ENCODE data around the gene PCBP2. TPM values are rescaled to one million over a fixed set of nuclear protein-coding genes. Genes with fewer than 3 reads are reported as not detected.
A peak's percentile ranks its signal among the peaks of the same experiment; 100 is the strongest.

PCBP2 gene
- total RNA-seq, 1 donor from 2014 or later, result 300 TPM

DNA sequence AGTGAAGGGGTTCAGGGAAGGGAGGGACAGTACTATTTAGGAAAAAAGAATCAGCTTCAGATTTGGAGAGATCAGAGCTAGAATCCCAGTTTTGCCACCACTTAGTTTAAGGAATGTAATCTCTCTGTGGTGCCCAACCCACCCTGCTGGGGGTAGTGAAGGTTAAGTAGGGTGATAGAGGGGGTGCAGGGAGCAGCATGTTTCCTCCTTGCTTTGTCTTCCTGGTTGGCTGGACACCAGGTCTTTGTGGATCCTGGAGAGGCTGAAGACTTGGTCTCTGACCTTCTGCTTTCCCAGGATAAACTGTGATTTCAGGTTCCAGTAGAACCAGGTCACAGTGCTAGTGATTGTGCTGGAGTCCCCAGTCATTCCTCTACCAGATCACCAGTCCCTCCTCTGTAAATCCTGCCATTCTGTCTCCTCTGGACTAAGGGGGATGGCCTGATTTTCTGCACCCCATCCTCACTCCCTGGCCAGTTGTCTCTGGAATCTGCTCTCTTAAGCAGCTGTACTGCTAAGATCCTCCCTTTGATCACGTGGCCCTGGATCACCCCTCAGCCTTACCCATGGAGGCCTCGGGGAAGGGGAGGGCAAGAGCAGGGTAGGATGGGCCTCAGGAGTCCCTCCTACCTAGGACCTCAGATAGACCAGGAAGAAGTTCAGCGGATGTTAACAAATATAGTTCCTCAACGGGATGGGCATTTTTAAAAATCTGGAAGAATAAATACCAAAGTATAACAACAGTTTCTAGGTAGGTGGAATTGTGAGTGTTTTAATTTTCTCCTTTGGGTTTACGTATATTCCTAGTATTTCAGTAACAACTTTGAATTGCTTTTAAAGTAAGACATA lies 44.2 kb downstream of the PCBP2 start:
- DNase-seq, result peak; percentile 88

GRCh38 chr12:53496752-53497032 lies 44.8 kb downstream of the PCBP2 start:
- no peak for DNase-seq

GRCh38 chr12:53497461-53497860 lies 45.6 kb downstream of the PCBP2 start:
- DNase-seq, result no peak

GRCh38 chr12:53498235-53498630 lies 46.3 kb downstream of the PCBP2 start:
- no peak for DNase-seq

DNA sequence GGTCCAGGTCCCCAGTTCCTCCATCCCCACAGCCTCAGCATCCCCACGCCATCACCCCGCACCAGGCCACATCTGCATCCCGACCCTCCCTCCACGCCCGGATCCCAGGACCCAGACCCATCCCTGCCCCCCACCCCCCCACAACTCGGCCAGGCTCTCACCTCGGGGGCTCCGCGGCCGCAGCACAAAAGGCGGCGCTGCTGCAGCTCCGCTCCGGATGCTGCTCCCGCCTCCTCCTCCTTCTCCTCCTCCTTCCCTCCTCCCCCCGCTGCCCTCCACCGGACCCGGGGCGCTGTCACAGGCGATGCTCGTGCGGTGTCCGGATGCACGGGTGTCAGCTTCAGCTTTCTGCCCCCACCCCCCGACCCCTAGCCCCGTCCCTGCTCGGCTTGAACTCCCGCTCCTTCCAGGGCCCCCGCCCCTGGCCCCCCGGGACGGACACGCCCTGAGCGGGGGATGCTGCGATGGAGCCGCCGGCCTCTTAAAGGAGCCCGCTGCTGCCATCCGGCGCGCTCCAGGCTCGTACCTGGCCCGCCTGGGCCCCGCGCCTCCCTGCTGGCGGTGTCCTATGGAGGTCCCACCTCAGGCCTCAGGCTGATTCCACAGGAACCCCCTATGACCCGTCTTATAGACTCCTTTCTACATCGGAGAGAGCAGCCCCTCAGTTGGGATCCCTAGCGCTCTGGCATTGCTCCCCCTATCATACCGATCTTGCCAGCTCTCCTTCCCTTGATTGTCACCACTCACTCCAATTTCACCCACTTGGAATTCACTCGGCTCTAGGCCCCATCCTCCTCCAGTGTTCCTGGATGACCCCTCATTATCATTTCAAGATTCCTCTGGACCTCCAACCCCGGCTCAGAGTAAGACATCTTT lies 47.6 kb downstream of the PCBP2 start, which contains the start of gene MAP3K12:
Gene MAP3K12, minus strand, starts transcription at position 193 of the 876 bp plus-strand sequence. CDS start 12,067 bp downstream, outside the sequence.
- DNase-seq, result peak; percentile 65

- DNase-seq, result peak; percentile 51
Measured at GRCh38 chr12:53500142-53500775, 48.4 kb downstream of the PCBP2 start.

GRCh38 chr12:53500776-53501614 lies 49.1 kb downstream of the PCBP2 start, which contains the start of gene TARBP2:
TARBP2 (plus strand) TSS chr12:53501283; CDS start chr12:53501409, 126 bp downstream.
- DNase-seq, result peak; percentile 100

DNA sequence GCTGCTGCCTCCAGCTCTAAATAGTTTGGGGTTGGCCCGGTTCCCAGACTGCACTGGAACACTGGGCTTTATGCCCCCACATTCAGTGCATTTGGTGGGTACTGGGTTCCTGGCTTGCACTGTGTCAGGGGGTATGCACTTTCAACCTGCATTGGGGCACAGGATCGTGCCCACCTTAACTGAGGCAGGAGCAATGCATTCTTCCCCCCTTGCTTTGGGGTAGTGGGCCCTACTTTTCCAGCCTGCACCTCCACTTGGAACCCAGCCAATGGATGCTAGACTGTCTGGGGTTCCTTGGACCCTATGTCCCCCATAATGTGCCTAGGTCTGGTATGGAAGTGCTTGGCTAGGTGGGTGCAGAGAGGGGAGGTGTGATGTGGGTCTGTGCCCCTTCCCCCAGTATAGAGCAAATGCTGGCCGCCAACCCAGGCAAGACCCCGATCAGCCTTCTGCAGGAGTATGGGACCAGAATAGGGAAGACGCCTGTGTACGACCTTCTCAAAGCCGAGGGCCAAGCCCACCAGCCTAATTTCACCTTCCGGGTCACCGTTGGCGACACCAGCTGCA lies 49.8 kb downstream of the PCBP2 start:
- DNase-seq, result no peak

- no peak for DNase-seq
Measured at GRCh38 chr12:53502331-53502730, 50.4 kb downstream of the PCBP2 start.

GRCh38 chr12:53502983-53503728 lies 51.3 kb downstream of the PCBP2 start:
- no peak for DNase-seq

- no peak for DNase-seq
Measured at GRCh38 chr12:53504004-53504920, 52.4 kb downstream of the PCBP2 start.

- DNase-seq, result no peak
Measured at GRCh38 chr12:53505086-53505485, 53.2 kb downstream of the PCBP2 start.

- DNase-seq, result no peak
Measured at GRCh38 chr12:53505555-53506449, 53.9 kb downstream of the PCBP2 start.

DNA sequence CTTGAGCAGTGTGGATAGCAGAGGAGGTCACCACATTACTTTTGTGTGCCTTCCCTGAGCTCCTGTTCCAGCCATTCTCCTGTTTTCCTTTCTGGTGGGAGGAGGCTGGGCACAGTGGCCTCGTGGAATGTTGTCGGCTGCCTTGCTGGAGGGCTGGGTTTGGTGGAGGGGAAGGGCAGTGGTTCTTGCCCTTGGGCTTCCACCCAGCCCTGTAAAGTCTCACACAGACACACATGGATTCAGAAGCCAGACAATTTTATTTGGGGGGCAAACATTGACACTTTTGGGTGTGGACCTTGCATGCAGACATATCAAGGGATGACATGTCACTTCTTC lies 54.5 kb downstream of the PCBP2 start:
- DNase-seq, result no peak

DNA sequence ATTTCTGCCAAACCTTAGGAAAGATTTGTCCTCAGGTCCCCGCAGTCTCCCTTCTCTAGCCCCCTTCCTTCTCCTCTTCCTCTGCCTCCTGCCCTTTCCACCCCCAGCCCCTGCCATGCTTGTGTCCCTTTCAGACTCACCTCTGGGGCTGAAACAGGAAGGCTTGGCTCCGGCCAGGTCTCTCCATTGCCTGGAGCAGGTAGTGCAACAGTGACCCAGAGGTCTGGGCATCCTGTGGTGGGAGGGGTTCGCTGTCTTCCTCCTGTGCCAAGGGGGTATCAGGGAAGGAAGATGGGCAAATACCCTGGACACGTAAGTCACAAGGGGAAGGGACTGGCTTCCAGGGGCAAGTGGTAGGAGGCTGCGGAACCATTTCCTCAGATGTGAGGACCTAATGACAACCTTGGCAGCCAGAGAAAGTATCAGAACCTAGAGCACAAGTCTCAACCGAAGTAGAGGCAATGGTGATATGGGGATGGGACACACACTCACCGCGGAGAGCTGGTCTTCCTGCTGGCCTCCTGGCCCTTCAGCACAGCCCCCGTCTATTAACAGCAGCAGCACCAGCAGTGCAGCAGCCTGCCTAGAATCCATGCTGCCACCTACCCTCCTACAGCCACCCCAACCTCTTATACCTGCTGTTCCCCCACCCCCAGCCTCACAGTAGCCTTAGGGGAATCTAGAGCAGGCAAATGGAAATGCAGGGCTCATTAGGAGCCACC lies 55.1 kb downstream of the PCBP2 start, which contains the start of gene NPFF:
Gene NPFF, minus strand, starts transcription at position 604 of the 722 bp plus-strand sequence. Its CDS starts 10 bp downstream, at position 594.
- DNase-seq, result no peak

DNA sequence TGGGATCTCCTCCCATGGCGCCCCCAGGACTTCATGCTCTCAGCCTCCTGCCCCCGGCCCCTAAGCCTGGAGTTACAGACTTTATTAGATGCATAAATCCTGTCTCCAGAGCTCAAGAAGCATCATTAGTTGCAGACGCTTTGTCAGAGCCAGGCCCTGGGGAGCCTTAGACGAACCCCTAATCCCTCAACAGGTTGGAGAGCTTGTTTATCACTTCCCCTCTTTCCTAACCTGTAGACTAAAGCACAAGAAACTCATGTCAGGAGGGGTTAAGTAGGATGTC lies 55.6 kb downstream of the PCBP2 start:
- no peak for DNase-seq

DNA sequence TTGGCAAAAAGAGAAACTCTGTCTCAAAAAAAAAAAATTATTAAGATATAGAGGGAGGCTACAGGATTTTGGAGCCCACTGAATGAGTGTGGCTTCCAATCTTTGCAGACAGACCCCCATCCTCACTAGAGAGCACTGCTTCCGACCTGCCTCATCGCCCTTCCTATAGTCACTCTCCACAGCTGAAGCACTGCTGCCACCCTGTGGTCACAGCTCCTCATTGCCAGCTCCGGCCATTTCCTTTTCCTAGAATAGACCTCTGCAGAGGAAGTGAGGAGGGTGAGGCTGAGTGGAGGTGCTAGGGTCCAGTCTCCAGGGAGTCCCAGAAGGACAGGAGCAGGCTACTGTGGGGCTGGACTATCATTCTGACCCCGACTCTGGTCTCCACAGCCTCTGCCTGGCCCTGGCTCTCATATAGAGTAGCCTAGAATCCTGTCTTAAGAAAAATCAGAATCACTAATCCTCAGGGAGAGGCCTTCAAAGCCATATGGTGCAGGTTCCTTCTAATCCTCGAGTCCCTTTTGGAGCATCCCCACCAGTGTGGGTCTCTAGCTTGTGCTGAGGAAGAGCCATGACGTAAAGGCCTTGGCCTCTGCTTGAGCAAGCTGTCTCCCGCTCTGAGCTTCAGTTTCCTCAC lies 56.8 kb downstream of the PCBP2 start:
- DNase-seq, result peak; percentile 91
